Activated CD8-positive, alpha-beta memory T cell treated with anti-CD3 and anti-CD28 coated beads, Interleukin-2, amount 50 U/mL, for 24 hours (primary cell): ENCODE data around the gene HOXA7.

Experiments
- DNase-seq: peaks from one replicate; pipeline ENCODE4 v3.0.0-alpha.2; 2020; ENCODE audit errors: extremely low read depth

The HOXA7 gene

GRCh38 chr7:27159266-27160144, 3.0 kb upstream of the HOXA7 start:
- DNase-seq, result no peak

- no peak for DNase-seq
Measured at GRCh38 chr7:27158436-27159265, 2.2 kb upstream of the HOXA7 start.

GRCh38 chr7:27157702-27158431, 1.4 kb upstream of the HOXA7 start:
- no peak for DNase-seq

GRCh38 chr7:27156916-27157701, 634 bp upstream of the HOXA7 start:
- DNase-seq, result no peak

GRCh38 chr7:27155816-27156507, 513 bp downstream of the HOXA7 start:
- no peak for DNase-seq

- DNase-seq, result no peak
Measured at GRCh38 chr7:27154901-27155815, 1.3 kb downstream of the HOXA7 start.

- no peak for DNase-seq
Measured at GRCh38 chr7:27154369-27154768, 2.1 kb downstream of the HOXA7 start.

- DNase-seq, result no peak
Measured at GRCh38 chr7:27153526-27153925, 2.9 kb downstream of the HOXA7 start.

GRCh38 chr7:27152816-27153442, 3.5 kb downstream of the HOXA7 start:
- no peak for DNase-seq

- DNase-seq, result no peak
Measured at GRCh38 chr7:27151931-27152815, 4.3 kb downstream of the HOXA7 start, which contains the start of gene HOXA3. TSS of gene HOXA3 (minus strand) at chr7:27152583. CDS start at chr7:27110640, 41,943 bp downstream.

- no peak for DNase-seq
Measured at GRCh38 chr7:27151341-27151930, 5.0 kb downstream of the HOXA7 start.

- no peak for DNase-seq
Measured at GRCh38 chr7:27150568-27151340, 5.7 kb downstream of the HOXA7 start.

GRCh38 chr7:27149842-27150567, 6.5 kb downstream of the HOXA7 start:
- no peak for DNase-seq

- no peak for DNase-seq
Measured at GRCh38 chr7:27148756-27149641, 7.5 kb downstream of the HOXA7 start.
